ENCODE data around the gene ARVCF. TPM values are rescaled to one million over a fixed set of nuclear protein-coding genes. Genes with fewer than 3 reads are reported as not detected.

Gene ARVCF
- polyA plus RNA-seq, 1 experiment = 5.6 TPM

- no peak for TF ChIP-seq CTCF (IDR thresholded peaks at IDR 0.05; ENCODE audit: low read depth, low read length)
- Histone ChIP-seq H3K27ac (ENCODE audit: low read depth, low read length) (no peak overlapping the region), H3K9me3 (ENCODE audit: control insufficient read depth, insufficient read depth, low read length) (no peaks in the 10 kb centered on the region; the same call in 1 of the 2 replicates), H3K4me3 (ENCODE audit: low read depth, low read length) (no peak overlapping the region), H3K27me3 (ENCODE audit: control insufficient read depth, insufficient read depth, low read length) (no peaks in the 10 kb centered on the region)
- DNase-seq (ENCODE audit: low read depth, low spot score) = no peak
- ChIA-PET POLR2A (no interaction called here), CTCF (interaction anchor here (1.0 to 1.7 kb wide), 3 partner anchors 13 to 52 kb away, joined by 3 to 7 read pairs (median 6); no protein-coding TSS in a partner anchor)
These were observed 54.8 kb downstream of the ARVCF start for GRCh38 chr22:19961868-19962245.

- no peak overlapping the region for H3K4me3 ChIP-seq (ENCODE audit: low read depth, low read length)
- ChIA-PET POLR2A (no interaction called here), CTCF (no interaction called here)
- no peak for DNase-seq (ENCODE audit: low read depth, low spot score)
- H3K27me3 ChIP-seq (ENCODE audit: control insufficient read depth, insufficient read depth, low read length) = no peaks in the 10 kb centered on the region
- no peak for TF ChIP-seq CTCF (IDR thresholded peaks at IDR 0.05; ENCODE audit: low read depth, low read length)
- H3K27ac ChIP-seq (ENCODE audit: low read depth, low read length) = no peak overlapping the region
- no peaks in the 10 kb centered on the region; the same call in 1 of the 2 replicates for H3K9me3 ChIP-seq (ENCODE audit: control insufficient read depth, insufficient read depth, low read length)
These were observed 55.4 kb downstream of the ARVCF start for GRCh38 chr22:19961201-19961580.

- no peaks in the 10 kb centered on the region; the same call in 1 of the 2 replicates for H3K9me3 ChIP-seq (ENCODE audit: control insufficient read depth, insufficient read depth, low read length)
- no peak overlapping the region for H3K27ac ChIP-seq (ENCODE audit: low read depth, low read length)
- ChIA-PET POLR2A (no interaction called here), CTCF (no interaction called here)
- H3K27me3 ChIP-seq (ENCODE audit: control insufficient read depth, insufficient read depth, low read length) = no peaks in the 10 kb centered on the region
- DNase-seq (ENCODE audit: low read depth, low spot score) = no peak
- TF ChIP-seq CTCF (IDR thresholded peaks at IDR 0.05; ENCODE audit: low read depth, low read length) = no peak
- no peak overlapping the region for H3K4me3 ChIP-seq (ENCODE audit: low read depth, low read length)
These were observed 56.0 kb downstream of the ARVCF start for GRCh38 chr22:19960491-19961200.

- Histone ChIP-seq H3K9me3 (ENCODE audit: control insufficient read depth, insufficient read depth, low read length) (no peaks in the 10 kb centered on the region; the same call in 1 of the 2 replicates), H3K27me3 (ENCODE audit: control insufficient read depth, insufficient read depth, low read length) (no peaks in the 10 kb centered on the region), H3K4me3 (ENCODE audit: low read depth, low read length) (no peak overlapping the region), H3K27ac (ENCODE audit: low read depth, low read length) (no peak overlapping the region)
- ChIA-PET POLR2A (interaction anchor here (0.6 kb wide), 1 partner anchor 68 kb away, joined by 3 read pairs; no protein-coding TSS in a partner anchor), CTCF (interaction anchor here (2.3 kb wide), 1 partner anchor 12 kb away, joined by 24 read pairs; no protein-coding TSS in a partner anchor)
- no peak for DNase-seq (ENCODE audit: low read depth, low spot score)
- TF ChIP-seq CTCF (IDR thresholded peaks at IDR 0.05; ENCODE audit: low read depth, low read length) = no peak
These were observed 56.8 kb downstream of the ARVCF start for GRCh38 chr22:19959587-19960490.

Data from AG04450 (cell line).